ENCODE measurements around the gene PDCD1.
"Not testable (repeated sequence)": the region's sequence is repeated elsewhere in the genome, so short reads cannot be mapped to it uniquely, and the experiment has no call there.

PDCD1 gene

DNA sequence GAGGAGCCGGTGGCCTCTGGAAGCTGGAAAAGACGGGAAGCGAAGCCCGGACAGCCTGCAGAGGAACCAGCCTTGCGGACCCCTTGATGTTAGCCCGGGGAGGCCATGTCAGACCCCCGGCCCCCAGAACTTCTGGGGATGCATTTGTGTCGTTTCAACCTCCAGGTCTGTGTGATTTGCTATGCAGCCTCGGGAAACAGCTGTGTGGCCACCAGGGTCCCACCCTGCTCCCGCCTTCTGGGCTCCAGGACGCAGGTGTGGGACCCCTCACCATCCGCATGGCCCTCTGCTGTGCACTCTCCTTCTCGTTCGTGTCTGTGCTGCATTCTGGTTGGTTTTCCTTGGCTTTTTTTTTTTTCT lies 36.5 kb downstream of the PDCD1 start:
- DNase-seq: no peak

DNA sequence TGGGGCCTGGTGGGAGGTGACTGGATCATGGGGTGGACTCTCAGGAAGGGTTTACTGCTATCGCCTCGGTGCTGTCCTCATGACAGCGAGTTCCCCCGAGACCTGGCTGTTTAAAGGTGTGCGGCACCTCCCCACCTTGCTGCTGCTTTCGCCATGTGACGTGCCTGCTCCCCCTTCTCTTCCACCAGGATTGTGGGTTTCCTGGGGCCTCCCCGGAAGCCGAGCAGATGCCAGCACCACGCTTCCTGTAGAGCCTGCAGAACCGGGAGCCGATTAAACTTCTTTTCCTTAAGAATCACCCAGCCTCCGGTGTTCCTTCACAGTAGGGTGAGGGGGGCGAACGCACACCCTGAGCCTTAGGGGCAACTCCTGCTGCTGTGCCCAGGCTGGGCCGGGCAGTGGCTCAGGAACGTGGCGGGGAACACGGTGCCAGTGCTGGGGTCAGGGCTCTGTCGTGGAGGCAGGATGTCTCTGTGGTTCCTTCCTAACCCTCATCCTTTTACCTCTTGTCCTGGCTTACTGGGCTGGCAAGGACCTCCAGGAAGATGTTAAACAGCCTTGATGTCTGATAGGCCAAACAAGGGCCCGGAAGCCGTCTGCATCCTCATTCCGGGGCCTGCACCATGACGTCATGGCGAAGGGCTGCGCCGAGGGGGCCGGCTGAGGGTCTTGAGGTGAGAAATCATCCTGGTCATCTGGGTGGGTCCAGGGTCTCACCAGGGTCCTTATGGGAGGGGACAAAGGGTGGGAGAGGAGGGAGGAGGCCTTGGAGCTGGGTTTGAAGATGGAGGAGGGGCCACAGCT lies 37.0 kb downstream of the PDCD1 start:
- DNase-seq: no peak

DNA sequence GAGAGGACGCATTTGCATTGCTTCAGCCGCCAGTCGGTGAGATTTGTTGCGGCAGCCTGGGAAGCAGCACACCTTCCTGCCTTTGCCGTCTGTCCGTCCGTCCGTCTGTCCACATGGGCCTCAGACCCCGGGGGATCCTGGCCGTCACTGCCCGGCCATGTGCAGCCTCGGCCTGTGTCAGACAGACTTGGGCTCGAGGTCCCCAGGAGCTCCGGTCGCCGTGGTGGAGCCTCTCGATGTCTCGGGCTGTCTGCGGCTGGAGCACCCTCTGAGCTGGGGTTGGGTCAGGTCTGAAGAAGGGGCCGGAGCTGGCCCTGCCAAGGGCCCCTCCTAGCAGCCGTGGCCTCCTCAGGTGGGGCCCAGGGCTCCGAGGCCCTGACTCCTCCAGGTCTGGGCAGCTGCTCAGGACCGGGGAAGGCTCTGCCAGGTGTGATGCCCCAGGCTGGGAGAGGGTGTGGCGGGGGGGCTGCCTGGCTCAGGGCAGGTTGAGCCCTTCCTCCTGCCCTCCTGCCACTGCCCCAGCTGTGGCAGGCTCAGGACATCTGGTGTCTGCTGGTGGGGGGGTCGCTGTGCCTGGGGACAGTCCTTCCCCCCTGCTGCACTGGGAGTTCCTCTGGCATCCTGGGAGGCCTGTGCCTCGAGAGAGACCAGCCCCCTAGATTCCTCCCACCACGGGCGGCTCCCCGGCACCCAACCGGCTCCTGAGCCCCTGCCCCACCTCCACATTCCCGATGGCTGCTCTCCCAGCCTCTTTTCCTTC lies 37.9 kb downstream of the PDCD1 start:
- DNase-seq: no peak

DNA sequence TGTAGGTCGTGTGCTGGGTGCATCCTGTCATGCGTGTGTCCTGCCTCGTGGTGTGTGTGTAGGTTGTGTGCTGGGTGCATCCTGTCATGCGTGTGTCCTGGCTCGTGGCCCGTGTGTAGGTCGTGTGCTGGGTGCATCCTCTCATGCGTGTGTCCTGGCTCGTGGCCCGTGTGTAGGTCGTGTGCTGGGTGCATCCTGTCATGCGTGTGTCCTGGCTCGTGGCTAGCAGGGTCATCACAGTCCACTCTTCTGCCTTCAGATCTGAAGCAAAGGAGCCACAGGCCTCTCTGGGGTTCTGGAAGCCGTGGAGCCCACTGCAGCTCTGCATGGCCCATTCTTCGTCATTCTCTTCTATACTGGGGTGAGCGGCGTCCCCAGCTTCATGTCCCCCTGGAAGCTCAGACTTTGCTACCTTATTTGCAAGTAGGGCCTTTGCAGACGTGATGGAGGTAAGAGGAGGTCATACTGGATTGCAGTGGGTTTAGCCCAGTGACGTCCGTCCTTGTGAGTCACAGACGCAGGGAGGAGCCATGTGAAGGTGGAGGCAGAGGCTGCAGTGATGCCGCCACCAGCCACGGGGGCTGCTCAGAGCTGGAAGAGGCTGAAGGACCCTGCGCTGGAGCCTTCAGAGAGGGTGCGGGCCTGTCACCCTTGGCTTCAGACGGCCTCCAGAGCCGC lies 38.6 kb downstream of the PDCD1 start:
- DNase-seq: not testable (repeated sequence)

DNA sequence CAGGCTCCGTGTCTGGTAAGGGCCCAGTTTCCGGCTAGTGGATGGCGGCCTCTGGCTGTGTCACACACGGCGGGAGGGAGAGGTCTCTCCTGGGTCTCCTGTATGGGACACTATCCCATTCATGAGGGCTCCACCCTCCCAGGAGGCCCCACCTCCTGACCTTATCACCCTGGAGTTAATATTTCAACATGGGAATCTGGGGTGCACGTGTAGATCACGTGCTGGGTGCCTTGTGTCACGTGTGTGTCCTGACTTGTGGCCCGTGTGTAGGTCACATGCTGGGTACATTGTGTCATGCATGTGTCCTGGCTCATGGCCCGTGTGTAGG lies 39.8 kb downstream of the PDCD1 start:
- DNase-seq: no peak

DNA sequence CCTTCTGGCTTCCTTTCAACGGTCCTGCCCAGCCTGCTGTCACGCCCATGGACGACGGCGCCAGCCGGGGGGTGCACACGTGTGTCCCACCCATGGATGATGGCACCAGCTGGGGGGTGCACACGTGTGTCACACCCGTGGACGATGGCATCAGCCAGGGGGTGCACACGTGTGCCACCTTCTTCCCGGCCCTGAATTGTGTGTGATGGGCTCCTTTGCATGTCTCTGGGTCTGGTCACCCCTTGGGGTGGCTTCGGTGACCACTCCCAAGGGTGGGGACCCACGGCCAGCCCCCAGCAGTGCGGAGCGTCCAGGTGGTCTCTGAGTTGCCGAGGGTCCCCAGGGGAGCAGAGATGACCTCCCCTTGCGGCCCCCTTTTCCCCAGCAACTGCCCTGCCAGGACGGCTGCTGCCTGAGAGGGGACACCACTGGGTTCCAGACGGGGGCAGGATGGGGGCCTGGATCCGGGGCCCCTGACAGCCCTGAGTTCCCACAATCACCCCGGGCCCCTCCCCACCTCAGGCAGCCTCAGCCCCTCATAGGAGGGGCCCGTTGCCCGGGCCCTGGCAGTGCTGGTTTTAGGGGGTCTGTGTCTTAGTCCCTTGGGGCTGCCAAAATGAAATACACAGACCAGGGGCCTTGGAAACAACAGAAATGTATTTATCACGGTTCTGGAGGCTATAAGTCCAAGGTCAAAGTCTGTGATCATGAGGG lies 40.3 kb downstream of the PDCD1 start:
- no peak for DNase-seq

DNA sequence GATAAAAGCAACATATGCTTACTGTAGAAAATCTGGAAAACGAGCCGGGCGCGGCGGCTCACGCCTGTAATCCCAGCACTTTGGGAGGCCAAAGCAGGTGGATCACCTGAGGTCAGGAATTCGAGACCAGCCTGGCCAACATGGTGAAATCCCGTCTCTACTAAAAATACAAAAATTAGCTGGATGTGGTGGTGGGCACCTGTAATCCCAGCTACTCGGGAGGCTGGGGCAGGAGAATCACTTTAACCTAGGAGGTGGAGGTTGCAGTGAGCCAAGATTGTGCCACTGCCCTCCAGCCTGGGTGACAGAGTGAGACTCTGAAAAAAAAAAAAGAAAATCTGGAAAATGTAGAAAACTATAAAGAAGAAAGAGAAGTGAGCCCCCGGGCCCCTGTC lies 40.9 kb downstream of the PDCD1 start:
- DNase-seq: not testable (repeated sequence)

DNA sequence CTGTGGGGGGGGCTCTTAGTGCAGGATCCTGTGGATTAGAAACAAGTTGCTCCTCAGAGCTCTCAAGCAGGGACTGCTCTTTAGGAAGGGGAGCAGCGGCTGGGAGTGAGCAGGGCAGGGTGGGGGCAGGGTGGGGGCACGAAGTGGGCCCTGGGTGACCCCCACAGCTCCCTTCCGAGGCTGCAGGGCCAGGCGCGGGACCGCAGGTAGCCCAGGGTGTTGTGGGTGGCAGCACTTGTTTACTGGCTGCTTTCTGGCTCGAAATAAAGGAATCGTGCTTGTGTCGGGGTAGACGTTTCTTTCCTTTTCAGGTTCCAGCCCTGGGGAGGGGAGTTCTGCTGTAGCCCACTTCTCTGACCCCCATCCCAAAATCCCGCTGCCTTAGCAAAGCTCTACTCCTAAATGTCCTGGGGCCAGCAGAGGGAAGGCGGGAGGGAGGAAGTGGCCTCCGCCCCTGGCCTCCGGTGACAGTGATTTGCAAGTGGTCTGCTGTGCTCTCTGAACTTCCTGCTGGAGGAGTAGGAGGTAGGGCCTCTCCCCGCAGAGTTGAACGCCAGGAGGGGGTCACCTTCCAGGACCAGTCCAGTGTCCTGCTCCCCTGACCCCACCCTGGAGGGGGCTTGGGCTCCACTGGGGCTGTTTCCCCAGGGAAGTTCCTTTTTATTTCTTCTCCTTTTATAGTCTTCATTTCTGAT lies 41.4 kb downstream of the PDCD1 start:
- no peak for DNase-seq

DNA sequence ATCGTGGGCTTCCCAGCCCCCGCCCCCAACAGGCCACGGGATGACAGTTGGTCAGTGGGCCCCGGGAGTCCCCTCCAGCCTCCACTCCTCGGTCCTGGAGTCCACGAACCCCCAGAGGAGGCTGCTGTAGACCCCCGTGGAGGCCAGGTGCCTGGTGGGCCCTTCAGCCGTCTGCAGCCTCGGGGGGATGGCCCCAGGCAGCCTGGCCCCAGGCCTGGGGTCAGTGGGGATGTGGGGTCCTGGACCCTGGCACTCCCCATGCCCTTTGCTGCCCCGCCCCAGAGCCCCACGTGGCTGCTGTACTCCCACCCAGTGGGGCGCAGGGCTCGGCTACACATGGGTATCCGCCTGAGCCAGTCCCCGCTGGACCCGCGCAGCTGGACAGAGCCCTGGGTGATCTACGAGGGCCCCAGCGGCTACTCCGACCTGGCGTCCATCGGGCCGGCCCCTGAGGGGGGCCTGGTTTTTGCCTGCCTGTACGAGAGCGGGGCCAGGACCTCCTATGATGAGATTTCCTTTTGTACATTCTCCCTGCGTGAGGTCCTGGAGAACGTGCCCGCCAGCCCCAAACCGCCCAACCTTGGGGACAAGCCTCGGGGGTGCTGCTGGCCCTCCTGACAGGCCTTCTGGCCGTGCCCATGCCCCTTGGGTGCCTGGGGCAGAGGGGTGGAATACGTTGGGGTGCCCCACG lies 42.1 kb downstream of the PDCD1 start:
- DNase-seq: no peak

DNA sequence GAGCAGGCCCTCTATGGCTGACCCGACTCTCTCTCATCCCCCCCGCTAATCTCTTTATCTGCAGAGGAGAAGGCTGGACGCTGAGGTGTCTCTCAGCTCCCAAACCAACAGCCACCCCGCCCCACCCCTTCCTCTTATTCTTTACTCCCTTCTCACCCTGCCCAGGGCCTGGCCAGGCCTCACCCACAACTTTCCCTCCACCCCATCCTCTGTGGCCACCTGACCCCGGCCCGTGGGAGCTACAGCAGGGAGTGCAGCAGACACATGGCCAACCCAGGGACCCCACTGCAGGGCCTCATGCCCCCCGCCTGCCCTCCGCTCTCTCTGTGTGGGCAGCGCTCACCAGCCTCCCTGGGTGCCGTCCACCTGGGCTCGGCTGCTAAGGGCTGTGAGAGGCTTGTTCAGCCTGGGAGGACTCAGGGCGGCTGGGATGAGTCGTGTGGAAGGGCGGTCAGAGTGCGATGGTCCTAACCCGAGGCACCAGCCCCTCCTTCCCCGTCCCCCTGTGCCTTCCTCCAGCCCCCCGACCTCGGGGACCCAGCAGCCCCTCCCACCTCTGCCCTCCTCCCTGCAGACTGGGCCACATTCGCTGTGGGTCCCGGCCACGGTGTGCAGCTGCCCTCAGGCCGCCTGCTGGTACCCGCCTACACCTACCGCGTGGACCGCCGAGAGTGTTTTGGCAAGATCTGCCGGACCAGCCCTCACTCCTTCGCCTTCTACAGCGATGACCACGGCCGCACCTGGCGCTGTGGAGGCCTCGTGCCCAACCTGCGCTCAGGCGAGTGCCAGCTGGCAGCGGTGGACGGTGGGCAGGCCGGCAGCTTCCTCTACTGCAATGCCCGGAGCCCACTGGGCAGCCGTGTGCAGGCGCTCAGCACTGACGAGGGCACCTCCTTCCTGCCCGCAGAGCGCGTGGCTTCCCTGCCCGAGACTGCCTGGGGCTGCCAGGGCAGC lies 42.9 kb downstream of the PDCD1 start:
- DNase-seq: no peak

DNA sequence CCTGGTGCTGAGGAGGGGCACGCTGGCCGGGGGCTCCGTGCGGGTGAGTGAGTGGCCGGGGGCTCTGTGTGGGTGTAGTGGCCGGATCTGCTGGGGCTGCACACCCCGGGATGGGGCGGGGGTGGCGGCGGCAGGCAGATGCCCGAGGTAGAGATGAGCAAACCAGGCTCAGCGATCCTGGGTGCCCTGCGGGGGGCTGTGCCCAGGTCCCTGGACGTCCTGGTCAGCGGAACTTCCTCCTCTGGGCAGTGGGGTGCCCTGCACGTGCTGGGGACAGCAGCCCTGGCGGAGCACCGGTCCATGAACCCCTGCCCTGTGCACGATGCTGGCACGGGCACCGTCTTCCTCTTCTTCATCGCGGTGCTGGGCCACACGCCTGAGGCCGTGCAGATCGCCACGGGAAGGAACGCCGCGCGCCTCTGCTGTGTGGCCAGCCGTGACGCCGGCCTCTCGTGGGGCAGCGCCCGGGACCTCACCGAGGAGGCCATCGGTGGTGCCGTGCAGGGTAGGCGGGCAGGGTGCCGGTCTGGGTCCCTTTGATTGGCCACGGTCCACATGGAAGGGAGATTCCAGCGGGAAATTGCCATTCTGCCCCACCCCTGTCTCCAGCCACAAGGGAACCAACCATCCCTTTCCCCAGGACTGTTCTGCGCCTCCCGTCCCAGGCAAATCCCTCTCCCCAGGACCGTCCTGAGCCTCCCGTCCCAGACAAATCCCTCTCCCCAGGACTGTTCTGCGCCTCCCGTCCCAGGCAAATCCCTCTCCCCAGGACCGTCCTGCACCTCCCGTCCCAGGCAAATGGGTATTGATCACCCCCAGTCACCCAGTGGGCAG lies 43.8 kb downstream of the PDCD1 start:
- no peak for DNase-seq

DNA sequence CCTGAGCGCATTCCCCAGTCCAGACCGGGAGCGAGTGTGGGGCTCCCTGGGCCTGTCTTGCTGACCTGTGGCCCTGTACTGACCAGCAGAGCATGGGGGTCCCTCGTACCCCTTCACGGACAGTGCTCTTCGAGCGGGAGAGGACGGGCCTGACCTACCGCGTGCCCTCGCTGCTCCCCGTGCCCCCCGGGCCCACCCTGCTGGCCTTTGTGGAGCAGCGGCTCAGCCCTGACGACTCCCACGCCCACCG lies 44.4 kb downstream of the PDCD1 start:
- no peak for DNase-seq

DNA sequence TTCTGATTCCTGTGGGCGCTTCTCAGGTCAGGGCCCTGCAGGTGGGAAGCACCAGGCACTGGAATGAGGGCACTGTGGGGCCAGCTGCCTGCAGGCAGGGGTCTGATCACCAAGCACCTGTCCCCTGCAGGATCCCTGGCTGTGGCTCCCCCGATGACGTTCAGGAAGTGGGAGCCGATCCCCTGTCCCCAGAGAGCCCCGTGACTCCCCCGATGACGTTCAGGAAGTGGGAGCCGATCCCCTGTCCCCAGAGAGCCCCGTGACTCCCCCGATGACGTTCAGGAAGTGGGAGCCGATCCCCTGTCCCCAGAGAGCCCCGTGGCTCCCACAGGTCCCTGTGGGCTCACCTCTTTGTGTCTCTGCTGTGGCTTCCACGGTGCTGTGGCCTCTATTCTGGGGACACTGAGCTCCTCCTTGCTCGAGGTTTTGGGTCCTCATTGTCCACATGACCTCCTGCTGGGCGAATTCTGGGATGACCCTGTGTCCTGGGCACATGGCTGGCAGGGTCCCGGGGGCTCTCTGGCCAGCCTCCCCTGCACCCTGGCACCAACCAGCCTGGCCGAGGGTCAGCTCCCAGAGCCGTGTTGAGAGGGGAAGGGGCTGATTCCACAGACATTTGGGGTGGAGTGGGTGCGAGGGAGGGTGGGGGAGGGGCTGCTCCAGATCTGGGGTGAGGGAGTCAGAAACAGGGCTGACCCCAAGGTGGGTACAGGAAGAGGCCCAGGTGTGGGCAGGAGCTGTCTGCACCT lies 44.9 kb downstream of the PDCD1 start:
- no peak for DNase-seq

DNA sequence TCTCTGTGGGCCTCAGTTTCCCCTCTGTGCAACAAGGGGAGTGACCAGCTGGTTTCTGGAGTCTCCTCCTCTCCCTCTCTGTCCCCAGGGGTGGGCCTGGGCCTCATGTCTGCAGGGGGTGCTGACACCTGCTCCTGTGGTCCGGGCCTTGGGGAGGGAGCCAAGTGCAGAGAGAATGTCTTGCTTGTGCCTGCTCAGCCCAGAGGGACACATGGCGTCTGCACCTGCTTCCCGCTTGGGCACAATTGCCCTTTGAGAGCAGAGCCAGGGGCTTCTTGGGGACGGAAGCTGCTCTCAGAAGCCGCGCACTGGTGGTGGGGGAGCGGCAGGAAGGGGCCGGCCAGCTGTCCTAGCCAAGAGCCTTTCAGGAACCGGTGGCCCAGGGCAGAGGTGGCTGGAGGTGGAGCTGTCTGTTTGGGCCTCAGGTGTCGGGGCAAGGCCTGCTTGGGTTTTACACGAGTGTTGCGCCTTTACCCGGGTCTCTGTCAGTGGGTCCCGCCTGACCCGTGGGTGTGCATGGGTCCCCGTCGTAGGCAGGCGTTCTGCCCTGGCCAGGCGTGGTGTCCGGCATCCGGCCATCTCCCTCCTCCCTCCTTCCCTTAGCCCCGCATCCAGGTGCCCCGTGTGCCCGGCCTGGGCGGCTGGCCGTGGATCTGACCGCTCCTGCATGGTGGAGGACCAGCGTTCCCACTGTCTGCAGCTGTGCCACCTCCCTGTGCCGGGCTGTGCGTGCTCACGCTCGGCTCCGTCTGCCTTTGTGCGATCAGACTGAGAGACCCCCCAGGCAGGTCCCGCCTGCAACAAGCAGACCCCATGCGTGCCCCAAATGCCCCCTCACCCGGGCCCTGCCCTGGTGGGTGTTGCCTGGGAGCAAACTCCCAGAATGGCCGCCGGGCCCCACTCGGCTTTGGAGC lies 45.7 kb downstream of the PDCD1 start:
- no peak for DNase-seq

DNA sequence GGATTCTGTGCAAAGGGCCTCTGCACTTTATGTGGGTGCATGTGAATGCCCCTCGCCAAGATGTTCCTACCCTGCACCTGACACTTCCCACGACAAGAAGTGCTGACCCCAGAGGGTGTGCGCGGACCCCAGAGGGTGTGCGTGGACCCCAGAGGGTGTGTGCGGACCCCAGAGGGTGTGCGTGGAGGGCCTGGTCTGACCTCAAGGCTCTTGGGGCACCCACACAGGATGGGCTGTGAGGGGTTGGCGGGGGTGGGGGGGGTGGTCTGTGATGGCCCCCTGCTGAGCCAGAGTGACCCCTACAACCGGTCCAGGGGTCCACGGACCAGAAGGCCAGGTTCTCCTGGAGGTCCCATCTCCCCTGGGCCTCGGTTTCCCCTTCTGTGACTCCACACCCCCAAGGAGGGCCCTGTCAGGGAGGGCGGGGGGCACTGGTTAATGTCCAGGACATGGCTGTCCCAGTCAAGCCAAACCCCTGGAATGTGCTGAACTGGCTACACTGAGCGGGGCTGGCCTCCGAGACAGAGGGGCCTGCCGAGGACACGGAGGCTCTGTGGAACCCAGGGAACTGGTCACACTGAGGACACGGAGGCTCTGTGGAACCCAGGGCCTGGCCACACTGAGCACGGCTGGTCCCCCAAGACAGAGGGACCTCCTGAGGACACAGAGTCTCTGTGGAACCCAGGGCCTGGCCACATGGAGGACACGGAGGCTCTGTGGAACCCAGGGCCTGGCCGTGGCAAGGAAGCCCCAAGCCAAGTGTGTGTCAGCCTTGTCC lies 46.6 kb downstream of the PDCD1 start:
- DNase-seq: no peak

DNA sequence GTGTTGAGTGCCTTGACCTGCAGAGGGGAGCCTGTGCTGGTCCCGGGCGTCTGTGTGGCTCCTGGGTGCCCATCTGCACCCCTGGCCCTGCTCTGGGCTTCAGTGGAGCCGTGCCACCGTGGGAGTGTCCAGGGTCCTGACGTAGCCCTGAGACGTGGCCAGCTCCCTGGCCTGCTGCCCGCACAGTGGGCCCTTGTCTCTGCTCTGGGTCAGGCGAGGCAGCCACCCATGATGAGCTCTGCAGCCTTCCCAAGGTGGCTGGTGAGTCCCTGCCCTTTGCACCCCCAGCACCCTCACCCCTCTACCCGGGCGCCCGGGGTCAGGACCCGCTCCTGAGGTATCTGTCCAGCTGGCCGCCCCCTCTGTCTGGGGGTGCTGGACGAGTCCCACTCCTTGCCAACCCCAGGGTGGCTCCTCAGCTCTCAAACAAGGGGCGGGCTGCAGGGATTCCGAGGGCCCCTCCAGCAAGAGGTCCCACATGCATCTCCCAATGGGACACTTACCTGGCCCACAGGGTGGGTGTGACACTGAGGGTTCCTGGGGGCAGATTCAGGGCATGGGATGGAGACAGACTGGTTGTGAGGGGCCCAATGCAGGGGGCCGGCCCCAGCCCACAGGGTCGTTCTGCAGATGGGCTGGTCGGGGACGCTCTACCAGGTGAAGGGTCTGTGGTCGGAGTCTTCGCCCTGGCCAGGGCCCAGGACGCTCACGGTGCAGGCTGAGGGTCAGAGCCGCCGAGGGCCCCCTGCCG lies 47.3 kb downstream of the PDCD1 start:
- DNase-seq: no peak
